Stimulated activated CD8-positive, alpha-beta memory T cell treated with anti-CD3 and anti-CD28 coated beads, Interleukin-4, amount 100 ng/mL, for 4 hours (primary cell): Measurements from ENCODE around the gene DCP1B.

ENCODE experiments used
- DNase-seq, 2 donors: peaks; one replicate each; pipeline ENCODE4 v3.0.0-alpha.2; 2020; ENCODE audit warnings: low read depth in 2 of 2, low spot score in 1 of 2

Gene DCP1B

GRCh38 chr12:1935700-1936378 is 68.4 kb downstream of the DCP1B start:
- no peak for DNase-seq

- no peak for DNase-seq
These were observed 69.0 kb downstream of the DCP1B start for GRCh38 chr12:1935242-1935641.

GRCh38 chr12:1934831-1935230 is 69.4 kb downstream of the DCP1B start:
- DNase-seq = no peak

GRCh38 chr12:1934068-1934467 is 70.2 kb downstream of the DCP1B start:
- no peak for DNase-seq

DNA sequence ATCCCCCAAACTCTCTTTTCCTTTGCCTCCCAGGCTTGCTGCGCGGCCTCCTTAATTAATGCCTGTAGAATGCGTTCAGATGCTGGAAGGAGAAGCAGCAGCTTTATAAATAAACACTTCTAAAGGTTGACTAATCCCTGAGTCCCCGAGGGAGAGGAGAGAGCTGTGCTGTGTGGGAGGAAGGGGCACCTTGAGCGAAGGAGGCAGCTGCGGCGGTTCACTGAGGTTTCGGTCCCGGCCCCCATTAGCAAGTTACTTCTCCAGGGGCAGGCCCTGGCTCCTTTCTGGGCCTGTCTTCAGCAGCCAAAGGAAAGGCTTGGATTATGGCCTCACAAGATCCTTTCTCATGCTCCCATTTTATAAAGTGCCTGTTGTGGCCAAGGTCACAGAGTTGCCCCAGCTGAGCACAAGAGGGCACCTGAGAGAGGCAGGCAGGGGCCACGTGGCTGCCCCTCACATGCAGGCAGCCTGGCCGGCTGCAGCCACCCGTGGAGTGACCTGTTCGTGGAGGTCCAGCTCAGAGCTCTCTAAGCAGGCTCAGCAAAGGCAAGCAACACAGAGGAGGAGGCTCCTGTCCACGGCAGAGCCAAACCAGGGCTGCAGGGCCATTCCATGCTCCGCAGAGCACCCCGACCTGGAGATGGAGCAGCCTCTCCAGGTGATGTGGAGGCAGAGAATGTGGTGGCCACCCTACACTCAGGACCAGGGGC is 70.8 kb downstream of the DCP1B start:
- DNase-seq = no peak

GRCh38 chr12:1932264-1932777 is 71.9 kb downstream of the DCP1B start:
- DNase-seq = no peak

DNA sequence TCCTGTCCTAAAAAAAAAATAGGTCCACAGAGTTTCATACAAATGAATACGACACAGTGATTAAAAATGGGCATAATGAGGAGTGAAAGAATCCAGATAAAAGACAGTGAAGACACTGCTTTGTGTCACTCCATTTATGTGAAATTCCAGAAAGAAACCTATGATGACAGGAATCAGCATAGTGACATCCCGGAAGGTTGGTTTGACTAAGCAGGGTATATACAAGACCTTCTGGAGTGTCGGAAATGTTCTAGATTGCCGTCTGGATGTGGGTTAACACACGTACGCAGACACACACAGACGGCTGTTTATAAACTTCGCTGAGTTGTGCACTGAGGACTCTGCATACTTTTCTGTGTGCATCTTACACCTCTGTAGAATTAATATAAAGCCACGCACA is 72.6 kb downstream of the DCP1B start:
- DNase-seq = no peak

GRCh38 chr12:1930803-1931597 is 73.3 kb downstream of the DCP1B start:
- DNase-seq = no peak

- no peak for DNase-seq
These were observed 74.1 kb downstream of the DCP1B start for GRCh38 chr12:1929985-1930802.

- no peak for DNase-seq
These were observed 74.8 kb downstream of the DCP1B start for GRCh38 chr12:1929241-1929984.

- DNase-seq = no peak
These were observed 75.7 kb downstream of the DCP1B start for GRCh38 chr12:1928439-1929121.

DNA sequence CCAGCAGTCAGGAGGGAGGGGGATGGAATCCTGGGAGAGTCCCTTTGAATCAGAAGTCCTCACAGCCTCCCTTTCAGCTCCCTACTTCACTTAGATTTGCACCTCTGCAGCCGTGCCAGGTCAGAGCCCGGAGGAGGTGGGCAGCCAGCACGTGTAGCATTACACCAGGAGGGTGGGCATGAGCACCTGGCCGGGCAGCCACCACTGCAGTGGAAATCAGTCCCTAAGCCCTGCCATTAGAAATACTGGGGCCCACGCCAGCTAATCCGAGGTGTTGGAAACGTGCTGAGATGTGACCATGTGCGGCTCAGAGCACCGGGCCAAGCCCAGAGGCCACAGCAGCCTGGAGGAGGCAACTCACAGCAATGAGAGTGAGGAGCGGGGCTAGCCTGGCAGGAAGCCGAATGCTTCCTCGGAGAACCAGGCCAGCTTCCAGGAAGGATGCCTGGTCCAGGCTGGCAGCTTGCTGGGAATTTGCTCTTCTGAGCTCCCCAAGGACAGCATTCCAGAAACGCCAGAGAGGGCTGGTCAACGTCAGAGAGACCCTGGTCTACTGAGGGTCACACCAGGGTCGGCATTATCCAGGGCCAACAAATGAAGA is 76.4 kb downstream of the DCP1B start:
- DNase-seq = no peak

DNA sequence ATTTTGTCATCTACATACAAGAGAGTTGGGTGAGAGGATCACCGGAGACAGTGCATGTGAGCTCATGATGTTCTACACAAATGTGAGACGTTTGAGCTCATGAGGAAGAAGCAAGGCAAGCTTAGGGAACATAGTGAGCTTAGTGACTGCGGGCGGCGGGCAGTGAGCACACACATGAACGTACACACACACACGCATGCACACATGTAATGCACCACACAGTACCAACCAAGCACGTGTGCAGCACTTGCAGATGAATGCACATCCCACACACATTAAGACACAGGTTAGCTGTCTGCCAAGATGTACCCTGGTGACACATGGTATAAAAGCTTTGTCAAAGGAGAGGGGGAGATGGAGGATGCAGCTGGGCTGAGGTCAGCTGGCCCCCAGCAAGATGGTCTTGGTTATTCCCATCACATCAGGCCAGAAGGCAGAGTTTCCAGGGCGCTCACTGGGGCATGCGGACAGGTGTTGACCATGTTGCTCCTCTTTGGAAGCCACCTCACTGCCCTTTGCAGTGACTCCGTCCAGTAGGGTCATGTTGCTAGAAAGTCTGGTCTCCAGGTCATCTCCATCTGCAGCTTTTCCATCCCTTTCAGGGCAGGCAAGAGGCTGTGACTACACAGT is 77.1 kb downstream of the DCP1B start:
- DNase-seq = no peak

- no peak for DNase-seq
These were observed 78.0 kb downstream of the DCP1B start for GRCh38 chr12:1926251-1926657.

- DNase-seq = no peak
These were observed 78.6 kb downstream of the DCP1B start for GRCh38 chr12:1925684-1926006.

- DNase-seq = no peak
These were observed 79.1 kb downstream of the DCP1B start for GRCh38 chr12:1924996-1925683.

GRCh38 chr12:1922985-1923384 is 81.3 kb downstream of the DCP1B start:
- no peak for DNase-seq

DNA sequence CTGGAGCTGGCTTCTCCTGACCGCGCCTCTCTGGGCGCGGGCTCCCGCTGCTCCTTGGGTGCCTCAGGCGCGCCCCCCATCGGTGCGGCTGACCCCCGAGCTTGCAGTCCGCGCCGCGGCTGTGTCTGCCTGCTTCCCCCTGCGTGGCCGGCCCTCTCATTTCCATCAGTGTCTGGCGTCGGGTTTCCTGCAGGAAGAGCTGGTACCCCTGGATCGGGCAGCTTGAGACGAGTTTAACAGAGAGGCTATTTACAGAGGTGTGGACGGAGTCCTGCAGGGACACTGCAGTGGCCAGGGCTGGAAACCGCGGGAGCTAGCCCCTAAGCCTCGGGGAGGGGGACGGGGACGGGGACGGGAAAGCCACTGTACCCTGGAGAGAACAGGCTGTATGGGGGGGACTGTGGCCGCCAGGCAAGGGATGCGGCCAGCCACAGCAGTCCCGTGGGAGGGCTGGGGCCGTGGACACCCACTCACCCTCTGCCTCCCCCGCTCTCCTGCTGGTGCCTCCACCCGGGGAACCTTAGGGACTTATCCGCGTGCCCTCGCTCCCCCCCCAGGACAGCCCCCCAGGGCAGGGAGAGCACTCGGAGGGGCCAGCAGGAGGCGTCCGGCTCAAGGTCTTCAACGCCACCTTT is 82.1 kb downstream of the DCP1B start:
- no peak for DNase-seq
